NCI-H2081 treated with DMSO at 0.1 percent for 48 hours (cell line): ENCODE measurements around the gene ASPG.

Source experiments
- DNase-seq: peaks from one replicate; lab custom pipeline; 2025; lab: John Stamatoyannopoulos, UW

The ASPG gene

GRCh38 chr14:104135904-104136471 is 50.5 kb downstream of the ASPG start:
- DNase-seq = no peak

DNA sequence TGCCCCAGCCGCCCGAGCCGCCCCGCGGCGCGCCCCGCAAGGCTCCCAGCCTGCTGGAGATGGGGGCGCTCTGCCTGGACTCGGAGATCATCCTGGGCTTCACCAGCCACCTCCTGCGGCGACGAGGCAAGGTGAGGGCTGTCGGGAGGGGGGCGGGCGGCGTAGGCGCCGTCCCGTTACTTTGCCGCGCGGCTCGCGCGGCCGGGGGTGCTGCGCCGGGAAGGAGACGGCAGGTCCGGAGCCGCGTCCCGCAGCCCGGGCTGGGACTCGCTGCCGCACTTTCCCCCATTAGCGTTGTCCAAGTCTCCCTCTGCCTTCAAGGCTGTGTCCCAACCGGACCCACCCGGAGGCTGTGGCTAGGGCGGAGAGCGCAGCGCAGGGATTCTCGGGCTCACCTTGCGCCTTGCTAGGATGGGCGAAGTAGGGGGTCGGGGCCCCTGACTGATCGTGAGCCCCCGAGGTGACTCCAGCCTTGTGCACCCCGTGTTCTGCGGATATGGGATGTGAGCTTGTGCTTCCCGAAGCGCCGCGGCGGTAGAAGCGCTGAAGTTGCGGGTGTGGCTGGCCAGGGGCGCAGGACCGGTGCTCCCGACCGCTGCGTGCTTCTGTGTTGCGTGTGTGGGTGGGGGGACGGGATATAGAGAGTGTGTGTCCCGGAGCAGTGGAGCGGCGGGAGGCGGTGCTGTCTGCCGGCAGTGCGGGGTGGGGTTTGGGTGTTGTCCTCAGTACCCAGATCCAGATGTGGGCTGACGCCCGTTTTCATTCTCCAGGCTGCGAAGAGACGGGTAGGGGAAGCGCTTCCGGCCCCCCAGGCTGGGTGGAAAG is 51.2 kb downstream of the ASPG start:
- DNase-seq = no peak

- no peak for DNase-seq
Observed at GRCh38 chr14:104137297-104138097, 52.0 kb downstream of the ASPG start.

DNA sequence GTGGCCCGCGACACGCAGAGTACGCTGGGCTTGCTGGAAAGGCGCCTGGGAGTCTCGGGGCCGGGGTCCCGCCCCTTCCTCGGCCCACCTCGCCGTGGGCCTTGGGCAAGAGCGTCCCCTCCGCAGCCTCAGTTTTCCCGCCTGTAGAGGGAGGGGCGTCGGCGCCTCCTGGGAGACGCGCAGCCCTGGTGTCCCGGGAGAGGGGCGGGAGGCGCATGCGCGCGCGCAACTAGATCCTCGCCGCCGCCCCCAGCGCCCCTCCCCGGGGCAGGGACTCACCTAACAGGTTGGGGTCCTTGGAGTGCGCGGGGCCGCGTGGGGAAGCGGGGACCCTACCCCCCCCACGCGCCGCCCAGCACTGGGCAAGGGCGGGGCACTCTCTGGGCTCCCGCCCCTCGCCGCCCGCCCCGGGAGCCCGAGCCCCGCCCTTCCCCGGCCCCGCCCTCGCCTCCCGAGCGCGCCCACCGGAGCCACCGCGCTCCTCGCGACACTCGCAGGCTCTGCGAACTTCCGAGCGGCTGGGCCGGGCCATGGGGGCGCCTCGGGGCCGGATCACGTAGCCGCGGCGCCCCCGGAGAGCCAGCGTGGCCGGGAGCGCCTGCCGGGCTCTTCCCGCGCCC is 52.7 kb downstream of the ASPG start, which contains the start of gene KIF26A:
Gene KIF26A (plus strand): TSS at position 490 of the 620 bp plus-strand sequence. CDS start 136 bp downstream, outside the sequence.
- no peak for DNase-seq

DNA sequence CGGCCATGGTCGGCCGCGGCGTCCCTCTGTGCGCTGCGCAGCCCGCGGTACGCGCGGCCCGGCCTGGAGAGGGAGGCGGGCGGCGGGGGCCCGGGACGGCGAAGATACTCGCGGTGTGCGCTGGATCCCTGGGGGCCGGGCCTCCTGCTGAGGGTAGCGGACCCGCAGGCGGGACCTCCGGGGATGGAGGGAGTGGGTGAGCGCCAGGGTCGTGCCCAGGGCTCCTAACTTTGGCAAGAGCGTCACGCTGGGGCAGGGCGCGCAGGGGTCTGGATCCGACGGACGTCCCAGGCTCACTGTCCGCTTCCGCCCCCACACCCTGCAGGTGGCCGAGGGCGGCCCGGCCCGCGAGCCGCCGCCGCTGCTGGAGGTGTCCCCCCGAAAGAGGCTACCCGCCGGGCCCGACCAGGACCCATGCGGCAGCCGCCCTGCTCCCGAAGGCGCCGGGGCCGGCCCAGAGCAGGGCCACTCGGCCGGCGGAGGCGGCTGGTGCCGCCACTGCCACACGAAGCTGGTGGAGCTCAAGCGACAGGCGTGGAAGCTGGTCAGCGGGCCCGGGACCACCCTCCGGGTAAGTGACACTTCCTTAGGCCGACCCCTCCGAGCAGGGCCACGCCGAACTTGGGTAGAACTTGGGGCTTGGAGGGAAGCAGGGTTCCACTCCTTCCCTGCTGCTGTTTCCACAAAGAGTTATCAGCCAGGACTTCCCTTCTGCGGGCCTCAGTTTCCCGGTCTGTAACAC is 53.4 kb downstream of the ASPG start:
- DNase-seq = no peak

GRCh38 chr14:104139460-104140212 is 54.1 kb downstream of the ASPG start:
- no peak for DNase-seq

GRCh38 chr14:104140213-104140462 is 54.6 kb downstream of the ASPG start:
- no peak for DNase-seq

DNA sequence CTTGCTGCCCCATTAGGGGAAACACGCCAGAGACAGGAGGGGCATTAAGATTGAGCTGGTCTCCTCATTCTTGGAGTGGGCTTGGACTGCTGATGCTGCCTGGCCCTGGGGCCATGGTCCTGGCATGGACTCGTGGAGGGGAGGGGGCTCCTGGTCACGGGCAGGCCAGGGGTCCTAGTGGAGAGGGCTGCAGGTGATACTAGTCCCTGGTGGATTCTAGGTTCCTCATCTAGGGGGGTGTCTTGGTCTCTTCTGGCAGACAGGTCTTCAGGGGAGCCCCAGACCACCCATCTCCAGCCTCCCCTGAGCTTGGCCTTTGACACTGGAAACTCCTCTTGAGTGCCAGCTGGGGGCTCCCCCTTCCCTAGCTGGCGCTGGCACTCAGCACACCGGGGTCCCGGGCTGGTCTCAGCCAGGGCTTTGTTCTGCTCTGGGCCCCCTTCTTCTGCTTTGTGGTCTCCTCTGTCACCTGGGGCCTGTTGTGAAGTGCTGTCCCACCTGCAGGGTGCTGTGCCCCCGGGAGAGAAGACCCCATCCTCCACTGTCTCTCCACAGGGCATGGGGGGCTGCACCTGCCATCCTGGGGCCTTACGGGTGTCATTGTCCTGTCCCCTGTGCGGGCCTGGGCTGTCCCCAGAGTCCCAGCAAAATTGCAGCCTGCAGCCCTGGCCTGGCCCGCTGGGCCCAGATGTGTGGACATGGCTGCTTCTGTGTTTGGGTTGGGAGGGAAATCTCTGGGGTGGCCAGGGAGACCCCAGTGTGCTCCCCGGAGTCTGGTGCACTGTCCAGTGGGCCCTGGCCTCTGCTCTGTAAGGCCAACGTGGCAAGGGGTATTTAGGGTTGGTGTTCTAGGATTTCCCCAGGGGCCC is 55.2 kb downstream of the ASPG start:
- no peak for DNase-seq

- no peak for DNase-seq
Observed at GRCh38 chr14:104141621-104142091, 56.2 kb downstream of the ASPG start.

DNA sequence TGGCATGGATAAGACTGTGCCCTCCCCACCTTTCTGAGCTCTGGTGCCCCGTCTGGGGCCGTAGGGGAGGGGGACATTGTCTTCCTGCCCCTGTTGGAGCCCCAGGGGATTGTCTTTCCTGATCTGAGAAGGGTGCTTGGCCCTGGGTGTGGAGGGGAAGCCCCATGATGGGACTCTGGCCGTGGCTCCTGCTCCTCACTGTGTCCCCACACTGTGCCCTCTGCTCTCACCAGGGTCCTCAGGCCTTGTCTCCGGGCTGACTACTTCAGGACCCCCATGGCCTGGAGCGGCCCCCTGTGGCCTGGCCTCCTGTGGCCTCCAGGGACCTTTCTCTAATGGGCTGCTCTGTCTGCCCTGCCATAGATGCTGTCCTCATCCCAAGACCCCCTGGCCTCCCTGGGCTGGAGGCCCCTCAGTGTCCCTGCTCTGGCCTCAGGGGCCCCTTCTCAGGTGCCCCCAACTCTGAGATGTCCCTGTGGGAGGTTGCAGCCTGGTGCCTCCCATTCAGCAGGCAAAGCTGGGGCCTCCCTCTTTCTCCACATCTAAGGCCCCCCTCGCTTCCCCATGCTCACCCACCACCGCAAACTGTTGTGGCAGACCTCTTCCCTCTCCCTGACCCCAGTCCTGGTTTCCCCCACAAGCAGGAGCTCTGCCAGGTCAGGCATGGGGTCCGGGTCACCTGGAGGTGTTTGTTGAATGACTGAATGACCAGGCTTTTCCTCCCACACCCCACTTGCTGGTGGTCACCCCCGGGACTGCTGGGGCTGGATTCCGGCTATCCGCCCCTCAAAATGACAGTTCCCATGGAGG is 56.8 kb downstream of the ASPG start:
- no peak for DNase-seq

DNA sequence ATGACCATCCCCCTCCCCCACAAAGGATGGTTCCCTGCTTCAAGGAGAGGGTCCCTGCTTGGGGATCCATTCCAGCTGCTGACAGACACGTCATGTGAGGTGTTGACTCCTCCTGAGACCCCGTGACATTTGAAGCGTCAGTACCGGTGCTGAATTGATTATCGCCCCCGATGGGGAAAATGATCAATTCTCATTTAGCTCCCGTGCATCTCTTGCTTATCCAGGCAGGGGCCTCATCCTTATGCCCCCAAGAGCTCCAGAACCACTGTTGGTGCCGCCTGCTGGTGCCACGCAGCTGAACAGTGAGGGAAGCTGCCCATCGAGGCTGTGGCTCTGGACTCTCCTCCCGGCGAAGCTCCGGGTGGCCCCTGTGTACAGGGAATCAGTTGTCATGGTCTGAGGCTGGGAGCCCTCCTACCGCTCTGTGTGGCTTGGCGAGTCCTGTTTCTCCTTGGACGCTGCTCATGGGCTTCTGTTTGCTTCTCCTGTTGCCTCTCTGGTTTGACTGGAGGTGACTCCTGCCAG is 57.5 kb downstream of the ASPG start:
- no peak for DNase-seq

DNA sequence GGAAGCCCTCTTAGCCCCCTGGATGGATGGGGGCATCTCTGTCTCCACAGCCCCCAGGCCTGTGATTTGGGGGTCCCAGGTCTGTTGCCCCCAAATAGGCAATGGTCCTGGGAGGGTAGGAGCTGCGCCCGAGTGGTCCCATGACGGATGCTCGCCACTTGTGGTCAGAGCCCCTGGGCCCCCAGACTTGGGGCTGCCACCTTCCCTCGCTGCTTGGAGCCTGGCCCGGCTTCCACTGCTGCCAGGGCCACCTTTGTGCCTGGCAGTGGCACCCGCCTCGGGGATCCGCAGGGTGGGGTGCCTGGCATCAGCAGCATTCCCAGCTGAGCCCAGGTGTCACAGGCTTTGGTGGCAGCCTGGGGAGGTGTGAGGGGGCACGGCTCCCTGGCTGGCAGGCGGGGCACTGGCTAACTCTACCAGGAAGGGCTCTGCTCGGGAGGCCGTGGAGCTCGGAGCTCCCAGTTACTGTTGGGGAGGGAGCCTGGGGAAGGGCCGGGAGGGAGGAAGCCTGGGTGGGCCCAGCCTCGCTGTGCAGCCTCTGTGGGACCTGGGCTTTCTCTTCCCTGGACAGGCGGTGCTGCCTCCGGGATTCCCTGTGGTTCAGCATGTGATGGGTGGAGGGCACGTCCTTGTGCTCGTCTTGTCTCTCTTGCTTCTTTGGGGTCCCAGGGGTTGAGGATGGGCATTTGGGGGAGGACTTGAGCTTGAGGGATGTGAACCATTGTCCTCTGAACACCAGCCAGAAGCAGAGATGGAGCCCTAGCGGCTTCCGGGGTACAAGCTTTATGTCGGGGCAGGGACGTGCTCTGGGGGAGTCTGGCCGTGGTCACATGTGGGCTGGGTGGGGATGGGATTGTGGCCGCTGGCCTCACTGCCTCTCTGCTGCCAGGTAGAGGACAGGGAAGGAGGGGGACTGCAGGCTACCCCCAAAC is 58.3 kb downstream of the ASPG start:
- no peak for DNase-seq

DNA sequence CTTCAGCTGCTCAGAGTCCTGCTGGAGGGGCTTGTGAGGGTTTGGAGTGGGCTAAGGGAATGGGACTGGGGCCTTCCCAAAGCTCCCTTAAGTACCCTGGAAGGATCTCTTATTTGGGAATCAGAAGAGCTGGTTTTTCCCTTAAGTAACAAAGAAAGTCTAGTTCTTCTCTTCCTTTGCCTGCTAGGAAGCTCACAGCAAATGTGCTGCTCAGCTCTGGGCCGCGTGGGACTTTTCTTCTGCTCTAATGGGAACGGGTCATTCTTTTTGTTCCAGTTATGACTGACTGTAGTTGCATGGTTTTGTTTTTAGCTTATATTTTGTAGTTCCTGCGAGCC is 58.9 kb downstream of the ASPG start:
- no peak for DNase-seq

DNA sequence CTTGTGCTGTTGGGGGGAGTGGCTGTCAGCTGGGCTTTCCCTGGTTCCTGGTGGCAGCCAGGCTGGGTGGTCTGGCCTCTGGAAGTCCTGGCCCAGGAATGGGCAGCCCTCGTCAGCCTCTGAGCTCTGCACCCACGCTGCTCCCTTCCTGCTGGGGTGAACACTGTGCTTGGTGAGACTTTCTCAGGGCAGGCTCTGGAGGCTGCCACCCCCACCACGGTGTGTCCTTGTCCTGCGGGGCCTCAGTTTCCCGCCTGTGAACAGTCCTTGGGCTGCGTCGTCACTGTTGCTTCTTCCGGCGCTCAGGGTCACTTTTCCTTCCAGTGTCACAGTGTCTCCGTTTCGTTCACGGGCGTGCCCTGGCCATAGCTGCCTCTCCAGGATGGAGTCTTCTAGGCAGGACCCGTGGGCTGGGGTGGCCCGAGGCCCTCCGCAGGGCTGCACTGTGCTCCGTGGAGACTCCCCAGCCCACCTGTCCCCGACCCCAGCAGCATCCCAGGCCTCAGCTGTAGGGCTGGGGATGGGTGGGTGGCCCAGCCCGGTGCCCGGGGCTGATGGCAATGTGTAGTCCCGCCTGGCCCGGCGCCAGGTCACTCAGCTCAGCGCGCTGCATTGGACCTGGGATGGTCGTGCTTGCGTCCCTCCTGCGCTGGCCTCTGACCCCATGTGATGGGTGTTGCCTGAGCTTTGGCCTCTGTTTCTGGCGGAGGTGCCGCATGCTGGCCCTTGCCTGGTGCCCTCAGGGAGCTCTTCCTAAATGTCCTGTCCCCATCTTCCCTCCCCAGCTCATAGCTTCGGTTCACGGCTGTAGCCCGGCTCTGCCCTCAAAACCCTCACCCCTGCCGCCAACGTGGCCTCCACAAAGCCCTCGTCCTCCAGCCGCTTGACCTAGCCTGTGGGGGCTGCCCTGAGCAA is 59.7 kb downstream of the ASPG start:
- DNase-seq = no peak

DNA sequence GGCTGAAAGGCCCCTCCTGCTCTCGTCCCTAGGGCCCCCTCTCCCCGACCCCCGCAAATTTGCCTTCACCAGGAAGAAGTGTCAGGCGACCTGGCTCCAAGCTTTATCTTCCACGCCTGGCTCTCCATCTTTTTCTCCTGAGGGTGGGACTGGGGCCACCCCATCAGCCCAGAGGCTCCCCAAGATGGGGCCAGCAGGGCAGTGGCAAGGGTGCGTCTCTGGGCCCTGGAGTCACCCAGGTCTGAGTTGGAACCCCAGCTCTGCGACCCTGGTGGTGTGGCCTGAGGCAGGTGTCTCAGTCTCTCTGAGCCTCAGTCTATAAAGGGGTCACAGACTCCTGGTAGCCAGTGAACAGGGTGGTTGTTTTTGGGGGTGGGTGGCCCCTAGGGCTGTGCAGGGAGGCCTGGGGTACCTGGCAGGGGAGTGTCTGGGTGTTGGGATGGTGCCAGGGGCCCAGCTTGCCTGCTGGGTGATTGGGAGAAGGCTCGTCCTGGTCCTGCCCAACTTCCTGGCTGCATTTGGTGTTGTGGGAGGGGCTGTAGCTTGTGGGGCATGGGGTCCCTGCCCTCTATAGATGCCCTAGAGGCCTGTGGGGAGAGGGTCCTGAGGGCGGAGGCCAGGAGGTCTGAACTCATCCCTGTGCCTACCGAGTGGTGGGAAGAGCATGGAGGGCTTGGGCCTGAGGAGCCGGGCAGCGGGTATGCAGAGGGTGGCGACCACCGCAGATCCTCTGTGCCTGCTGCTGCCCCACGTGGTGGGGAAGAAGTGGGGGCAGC is 60.5 kb downstream of the ASPG start:
- no peak for DNase-seq
